Inflammatory macrophage (primary cell): ENCODE data around the gene RAMACL.
"Not testable (repeated sequence)": the region's sequence is repeated elsewhere in the genome, so short reads cannot be mapped to it uniquely, and the experiment has no call there.

Source experiments
- DNase-seq, 2 donors: peaks; one replicate each; pipeline ENCODE4 v3.0.0-alpha.2; 2020 to 2022

The RAMACL gene

DNA sequence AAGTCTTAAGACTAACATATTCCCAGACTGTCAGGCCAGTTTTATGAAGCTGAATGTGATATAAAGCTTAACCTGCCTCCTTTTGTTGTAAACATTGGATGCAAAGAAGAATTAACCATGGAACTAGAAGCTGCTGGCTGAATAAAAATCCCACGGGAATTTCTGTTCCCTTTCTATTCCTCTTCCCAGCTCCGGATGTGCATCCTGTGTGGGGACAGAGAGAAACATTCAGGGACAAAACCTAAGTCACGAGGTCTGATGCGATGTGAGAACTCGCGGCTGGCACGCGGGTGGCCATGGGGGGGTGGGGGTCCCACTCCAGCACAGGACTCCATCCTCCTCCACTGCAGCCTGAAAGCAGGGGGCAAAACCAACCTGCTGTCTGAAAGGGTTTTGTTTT, 32.2 kb downstream of the RAMACL start:
- DNase-seq: no peak

DNA sequence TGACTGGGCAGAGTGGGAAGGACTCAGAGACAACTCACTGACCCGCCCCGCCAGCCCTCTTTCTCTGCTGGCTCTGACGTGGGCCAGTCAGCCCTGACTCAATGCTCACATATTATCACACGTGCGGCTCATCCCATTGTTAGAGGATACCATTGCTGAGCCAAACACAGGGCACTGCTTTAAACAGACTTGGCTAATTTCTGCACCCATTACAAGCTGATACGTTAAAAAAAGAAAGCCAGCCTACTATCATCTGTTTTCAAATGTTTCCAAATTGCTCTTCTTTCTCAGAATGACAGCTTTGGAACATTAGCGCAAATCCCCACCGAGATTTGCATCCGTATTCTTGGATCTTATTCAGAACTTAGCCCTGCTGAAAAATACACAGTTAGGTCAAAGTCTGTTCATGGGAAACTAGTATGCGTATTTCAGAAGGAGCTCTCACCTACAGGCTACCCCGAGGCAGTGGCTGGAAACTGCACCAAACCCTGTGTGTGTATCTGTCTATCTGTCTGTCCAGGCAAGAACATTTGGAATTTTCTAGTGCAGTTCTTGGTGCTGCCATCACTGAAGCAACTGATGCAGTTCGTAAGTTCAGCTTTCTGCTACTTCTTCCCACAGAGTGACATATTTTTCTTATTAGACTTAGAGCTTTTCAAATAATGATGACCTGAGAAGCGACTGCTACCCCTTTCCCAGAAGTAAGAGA, 32.8 kb downstream of the RAMACL start:
- DNase-seq: peak in 1 of 2 donors; percentile 26

DNA sequence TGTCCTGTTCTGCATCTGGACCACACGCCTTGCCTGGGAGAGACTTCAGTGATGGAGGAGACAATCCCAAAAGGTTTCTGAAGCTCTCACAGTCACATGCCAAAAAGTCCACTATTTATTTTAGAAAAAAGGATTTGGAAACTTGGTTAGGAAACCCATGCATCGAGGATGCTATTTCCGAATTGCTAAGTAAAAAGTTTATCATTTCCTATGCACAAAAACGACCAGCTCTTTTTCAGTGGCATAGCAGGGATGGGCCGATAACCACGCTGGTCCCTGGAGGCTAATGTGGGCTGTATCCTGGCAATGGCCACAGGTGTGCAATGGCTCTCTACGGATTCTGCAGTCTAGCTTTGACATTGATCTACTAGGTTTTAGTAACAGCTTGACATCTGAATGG, 33.9 kb downstream of the RAMACL start:
- no peak for DNase-seq

DNA sequence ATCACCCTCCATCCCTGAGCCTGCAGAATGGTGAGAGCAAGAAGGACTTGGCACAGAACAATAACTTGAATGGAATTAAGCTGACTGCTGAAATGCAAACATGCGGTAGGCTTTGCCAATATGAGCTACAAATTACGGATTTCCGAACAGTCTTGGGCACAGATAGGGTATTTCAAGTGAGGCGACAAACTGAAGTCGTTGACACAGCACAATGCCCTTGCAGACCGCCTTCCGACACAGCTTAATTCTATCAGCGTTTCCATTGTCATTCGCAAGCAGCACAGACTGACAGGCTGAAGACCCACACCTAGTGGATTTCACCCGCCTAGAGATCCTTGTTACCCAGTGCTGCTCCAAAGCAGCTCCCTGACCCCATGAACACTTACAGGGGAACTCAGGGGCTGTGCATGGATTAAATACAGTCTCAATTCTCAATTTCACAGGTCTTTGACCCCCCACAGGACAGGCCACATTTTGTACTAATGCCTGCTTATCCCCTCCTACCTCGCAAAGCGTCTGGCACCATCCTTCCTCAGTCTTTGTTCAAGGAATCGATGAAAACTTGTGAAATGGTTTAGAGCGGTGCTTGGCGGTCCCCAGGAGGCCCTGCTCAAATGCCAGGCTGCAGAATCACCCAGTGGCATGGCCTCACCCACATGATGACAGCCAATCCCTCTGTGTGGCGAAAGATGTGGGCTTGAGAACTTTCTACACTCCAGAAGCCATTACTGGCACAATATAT, 34.6 kb downstream of the RAMACL start:
- no peak for DNase-seq

DNA sequence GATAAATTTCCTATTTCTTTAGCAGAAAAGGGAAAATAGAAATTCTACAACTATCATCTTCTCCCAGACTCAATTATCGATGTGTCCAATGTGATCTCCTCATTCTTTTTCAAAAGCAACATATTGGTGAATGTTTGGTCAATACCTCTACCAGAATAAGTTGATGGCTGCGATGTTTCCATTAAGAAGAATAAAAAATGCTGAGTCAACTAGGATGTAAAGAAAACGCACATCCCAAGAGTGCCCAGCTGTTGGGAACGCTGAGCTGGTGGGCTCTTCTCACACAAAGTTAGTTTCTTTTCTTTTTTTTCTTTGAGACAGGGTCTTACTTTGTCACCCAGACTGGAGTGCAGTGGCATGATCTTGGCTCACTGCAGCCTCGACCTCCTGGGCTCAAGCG, 39.8 kb downstream of the RAMACL start:
- DNase-seq: no peak

DNA sequence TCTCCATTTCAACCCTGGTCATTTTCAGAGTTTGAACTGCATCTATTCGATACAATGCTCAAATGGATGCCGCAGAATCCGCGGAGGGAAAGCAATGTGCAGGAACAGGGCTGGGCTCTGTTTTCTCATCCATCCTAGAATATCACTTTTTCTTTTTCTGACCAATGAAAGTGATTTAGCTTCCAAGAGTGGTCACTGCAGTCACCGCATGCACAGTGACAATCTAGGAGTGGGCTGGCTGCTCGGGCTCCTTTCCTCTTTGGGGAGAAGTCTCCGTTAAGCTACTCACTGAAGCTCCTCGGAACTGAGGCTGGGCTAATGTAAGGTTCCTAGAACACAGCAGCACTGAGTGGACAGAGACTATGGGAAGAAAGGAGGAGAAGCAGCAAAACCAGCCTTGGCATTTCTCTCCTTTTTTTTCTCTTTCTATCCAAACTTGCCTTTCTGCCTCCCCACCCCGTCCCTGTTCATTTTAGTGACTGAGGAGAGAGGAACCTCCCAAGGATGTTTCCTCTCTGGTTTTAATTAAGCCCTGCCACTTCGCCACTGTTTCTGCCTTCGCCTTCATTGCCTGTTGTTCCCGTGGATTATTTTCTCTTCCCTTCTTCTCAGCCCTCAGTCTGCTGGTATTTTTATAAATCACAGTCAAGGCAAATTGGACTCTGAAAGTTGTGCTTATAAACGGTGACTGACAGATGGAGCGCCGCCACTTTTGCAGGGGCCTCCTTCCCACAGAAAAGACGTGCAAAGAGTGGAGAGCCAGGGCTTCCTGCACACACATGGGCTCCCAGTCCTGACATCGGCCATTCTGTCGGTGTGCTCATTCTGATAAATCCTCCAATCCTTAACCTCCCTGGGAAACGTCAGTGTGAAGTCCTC, 41.1 kb downstream of the RAMACL start:
- DNase-seq: no peak

DNA sequence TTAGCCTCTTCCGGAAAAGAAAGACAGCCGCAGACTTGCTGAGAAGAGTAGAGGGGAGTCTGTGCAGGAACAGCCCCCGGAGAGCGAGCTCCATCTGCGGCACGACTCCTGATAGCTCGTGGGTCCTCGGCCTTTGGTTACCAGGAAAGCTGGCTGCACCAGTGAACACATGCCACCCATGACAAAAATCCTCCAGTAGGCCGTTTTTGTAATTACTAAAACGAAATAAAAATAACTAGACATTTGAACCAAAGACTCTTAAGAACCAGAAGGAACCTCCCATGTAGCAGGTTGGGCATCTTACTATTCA, 42.2 kb downstream of the RAMACL start:
- no peak for DNase-seq

DNA sequence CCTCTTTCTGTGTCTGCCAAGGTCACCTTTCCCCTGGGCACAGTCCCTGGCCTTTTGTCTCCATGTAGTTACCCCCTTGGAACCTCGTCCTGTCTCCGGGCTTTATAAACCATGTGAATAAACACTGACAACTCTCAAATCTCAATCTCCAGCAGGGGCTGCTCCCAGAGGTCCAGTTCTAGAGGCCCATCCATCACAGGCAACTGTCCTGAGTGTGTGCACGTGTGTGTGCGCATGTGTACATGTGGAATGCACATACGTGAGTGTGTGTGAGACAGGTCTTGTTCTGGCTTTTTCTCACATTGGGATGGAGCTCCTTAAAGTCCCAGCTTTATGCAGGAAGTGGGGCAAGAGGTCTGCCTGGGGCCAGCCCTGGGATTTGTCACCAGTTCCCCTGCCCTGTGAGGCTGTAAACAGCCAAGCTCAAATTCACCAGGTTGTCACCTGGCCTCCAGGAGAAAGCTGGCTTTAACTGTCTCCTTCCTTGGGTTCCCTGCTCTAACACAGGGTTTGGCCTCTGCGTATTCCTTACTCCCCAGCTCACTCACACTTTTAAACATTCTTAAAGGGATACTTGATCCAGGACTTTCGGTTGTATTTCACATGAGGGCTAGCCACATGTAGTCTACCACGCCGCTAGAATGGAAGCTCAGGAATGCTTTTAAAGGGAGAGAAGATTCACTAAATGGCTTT, 42.7 kb downstream of the RAMACL start:
- DNase-seq: no peak

DNA sequence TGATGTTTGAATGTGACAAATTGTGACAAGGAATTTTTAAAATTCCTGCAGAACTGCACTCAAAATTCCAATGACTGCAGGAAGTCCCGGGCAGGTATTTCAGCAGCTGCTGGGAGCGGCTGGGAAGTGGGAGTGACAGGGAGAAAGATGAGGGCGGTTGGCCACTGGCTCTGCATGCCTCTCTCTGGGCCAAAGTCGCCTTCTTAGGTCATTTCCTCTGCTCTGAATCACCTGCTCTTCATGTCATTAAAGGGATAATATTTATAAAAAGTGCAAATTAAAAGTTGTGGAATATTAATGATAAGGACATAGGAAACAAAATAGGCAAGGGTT, 43.9 kb downstream of the RAMACL start:
- DNase-seq: no peak

DNA sequence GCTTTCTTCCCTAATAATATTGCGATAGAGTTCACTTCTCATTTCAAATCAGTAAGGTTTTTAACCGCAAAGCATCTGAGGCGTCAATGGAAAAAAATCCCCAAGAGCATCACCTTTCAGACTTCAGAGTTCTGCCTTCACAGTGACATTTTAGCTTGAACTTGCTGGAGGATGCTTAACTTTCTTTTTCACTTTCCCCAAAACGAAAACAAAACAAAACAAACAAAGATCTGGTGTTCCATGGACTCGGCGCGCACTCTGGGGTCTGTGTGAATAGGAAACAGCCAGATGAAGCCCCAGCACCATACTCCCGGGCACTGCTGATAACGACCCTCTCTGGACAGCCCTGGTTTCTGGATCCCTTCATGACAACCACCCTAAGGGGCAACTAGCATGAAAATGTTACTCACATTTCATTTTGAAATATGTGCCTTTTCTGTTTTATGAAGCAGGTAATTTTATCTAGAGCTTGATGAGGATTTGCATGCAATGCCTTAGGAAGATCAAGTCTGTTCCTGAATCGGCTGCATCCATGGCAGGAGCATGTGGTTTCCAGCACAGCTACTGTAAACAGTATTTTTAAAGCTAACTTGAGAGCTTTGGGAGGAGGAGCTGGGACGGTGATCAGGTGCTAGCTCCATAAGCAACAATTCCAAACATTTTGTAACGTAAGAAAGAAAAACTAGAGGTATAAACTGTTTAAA, 44.5 kb downstream of the RAMACL start:
- DNase-seq: no peak

DNA sequence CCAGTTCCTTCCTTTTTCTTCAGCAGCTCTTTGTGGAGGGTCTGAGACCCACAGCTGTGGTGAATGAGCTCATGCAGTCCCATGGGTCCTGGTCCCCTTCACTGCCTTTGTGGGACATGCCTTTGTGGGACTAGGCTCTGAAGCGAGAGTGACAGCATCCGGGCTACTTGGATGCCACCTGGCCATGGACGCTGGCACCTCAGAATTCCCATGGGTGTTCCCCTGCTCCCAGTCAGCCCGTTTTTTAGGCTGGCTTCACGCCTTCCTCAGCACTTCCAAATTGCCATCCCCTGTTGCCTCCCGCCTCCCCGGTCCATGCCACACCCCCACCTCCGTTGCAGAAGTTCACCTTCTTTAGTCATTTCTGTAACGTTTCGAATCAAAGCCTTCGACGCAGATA, 45.1 kb downstream of the RAMACL start:
- no peak for DNase-seq

DNA sequence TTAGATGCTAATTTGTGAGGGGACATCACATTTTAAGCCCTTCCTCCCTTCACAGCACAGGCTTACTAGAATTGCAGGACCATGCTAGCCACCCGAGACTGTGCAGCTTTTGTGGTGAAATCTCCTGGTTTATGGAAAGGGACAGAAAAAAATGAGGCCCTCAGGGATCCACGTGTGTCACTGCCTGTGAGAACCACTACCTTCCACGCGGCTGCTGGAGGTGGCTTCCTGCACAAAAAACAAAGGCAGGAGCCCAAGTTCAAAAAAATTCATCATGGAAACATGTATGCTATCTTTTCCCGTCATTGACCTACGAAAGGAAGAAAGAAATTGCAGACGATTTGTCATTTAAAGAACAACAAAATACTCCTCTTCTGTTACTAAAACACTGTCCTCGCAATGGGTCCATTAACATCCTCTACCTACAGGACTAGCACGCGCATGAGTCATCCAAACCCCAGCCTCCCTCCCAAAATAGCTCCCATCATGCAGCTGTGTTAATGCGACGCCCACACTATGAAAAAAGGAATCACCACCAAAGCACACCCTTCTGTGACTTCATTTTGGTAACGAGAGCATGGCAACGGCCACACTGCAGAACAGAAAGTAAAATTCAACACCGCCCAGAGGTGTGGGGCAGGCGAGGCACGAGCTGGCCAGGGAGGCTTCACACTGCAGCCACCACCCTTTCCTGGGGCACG, 45.7 kb downstream of the RAMACL start:
- peak; percentile 74 to 84 for DNase-seq

DNA sequence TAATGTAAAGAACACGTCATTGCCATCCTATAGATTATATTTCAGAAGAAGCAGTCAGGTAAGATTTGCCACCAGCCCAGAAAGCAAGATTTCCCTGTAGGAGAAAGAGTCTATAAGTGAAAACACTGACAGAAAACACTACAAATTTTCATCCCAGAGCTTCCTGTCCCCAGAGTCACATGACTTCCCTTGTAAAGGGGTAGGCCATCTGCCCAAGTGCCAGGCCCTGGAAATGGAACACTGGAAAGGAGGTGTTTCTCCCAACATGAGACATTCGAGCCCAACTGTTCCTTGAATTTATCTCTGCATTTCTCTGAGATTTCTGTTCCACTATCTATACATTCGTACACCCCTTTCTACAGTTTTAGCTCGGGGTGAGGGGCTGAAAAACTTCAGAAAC, 46.9 kb downstream of the RAMACL start:
- no peak for DNase-seq

DNA sequence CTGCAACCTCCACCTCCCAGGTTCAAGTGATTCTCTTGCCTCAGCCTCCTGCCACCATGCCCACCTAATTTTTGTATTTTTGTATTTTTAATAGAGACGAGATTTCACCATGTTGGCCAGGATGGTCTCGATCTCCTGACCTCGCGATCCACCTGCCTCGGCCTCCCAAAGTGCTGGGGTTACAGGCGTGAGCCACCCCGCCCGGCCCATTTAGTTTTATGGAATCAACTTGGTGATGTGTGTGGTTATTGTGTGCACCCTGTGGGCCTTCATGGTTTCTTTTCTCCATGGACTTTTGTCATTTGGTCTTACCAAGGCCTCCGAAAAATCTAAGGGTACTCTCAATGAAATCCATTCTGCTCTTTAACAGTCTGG, 47.5 kb downstream of the RAMACL start:
- DNase-seq: not testable (repeated sequence)

DNA sequence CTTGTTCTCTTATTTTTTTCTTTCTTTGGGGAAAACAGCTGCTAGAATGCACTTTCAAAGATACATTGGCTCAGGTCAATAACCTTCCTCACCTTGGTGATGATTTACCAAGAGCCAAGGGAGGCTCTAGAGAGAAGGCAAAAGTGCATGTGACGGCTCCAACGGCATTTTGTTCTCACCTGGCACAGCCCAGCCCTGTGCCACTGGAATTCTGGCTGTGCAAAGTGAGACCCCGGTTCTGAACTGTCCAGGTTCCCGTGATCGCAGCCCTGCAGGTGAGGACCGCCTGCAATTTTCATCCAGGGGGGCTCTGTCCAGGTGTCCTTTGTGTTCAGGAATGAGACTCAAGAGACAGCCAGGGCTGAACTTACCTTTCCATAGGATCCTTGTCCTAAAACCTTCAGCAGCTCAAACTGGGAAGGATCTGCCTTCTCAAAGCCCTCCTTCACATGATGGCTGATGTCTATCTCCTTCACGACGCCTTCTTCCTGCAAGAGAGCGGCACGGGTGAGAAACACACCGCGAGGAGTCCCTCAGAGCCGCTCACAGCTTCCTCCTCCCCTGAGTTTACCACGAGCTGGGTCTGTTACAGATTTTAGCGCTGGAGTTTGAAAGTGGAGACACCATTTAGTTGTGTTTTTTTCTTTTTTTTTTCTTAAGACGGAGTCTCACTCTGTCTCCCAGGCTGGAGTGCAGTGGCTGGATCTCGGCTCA, 48.0 kb downstream of the RAMACL start:
- DNase-seq: no peak

DNA sequence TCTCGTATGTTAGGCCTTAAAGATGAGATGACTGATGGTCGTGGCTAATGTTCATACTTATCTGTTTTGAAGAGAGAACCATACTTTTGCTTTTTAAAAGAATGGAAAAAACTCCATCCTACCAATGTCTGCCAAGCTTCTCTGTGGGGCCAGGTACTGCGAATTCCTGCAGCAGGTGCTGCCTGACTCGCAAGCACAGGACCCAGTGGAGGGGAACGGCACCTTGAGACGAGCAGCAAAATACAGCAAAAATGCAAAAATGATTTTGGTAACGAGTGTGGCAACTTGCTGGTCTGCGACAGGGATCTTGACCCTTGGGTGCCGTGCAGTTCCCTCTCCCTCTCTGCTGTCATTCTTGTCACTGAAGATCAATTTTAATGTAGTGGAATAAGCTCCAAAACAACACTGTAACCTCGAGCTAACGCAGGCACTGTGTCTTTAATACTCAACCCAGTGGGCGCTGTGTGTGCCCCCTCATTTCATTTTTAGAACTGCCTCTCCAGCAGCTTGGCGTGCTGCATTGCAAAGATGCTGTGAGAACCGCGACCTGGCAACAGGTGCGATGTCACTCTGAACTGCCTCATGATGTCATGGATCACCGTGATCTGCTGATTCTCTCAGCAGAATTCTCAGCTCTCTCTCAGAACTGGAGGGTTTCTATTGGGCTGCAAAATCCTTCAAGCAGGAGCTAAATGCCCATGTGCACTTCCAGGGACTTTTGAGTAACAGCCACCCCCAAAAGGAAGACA, 51.6 kb downstream of the RAMACL start:
- DNase-seq: no peak

DNA sequence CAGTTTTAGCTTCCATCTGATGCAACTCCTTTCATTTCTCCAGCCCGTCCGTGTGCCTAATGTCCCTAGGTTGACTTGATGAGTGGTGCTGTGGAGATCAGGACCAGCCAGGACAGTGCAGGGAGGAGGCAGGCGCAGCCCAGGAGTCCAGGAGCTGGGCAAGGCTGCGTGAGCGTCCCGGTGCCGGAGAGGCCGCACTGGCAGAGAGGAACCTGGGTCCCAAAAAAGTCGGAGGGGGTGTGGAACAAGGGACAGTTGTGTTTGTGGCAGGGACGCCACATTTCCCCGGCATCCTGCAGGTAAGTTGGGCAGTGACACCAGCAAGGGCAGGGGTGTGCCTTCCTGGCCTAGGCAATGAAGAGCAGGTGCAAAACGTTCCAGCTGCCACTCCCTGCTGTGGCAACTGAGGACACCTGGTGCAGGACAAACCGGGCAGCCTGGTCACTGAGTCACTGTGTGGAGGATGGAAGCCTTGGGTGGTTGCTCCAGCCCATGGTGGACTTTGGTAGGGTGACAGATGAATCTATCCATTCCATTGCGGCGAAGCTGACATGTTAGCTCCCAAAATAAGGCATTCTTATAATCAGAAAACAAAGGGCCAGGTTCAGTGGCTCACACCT, 53.2 kb downstream of the RAMACL start:
- no peak for DNase-seq
